ENCODE results near the gene NLN.
"Not testable (repeated sequence)": the region's sequence is repeated elsewhere in the genome, so short reads cannot be mapped to it uniquely, and the experiment has no call there.

The NLN gene

GRCh38 chr5:65835191-65835590, 113.2 kb downstream of the NLN start:
- DNase-seq: no peak

GRCh38 chr5:65837139-65837538, 115.1 kb downstream of the NLN start:
- no peak for DNase-seq

GRCh38 chr5:65839170-65839569, 117.2 kb downstream of the NLN start:
- not testable (repeated sequence) for DNase-seq

- DNase-seq: no peak
Measured at GRCh38 chr5:65840071-65840470, 118.1 kb downstream of the NLN start.

GRCh38 chr5:65844763-65845162, 122.8 kb downstream of the NLN start:
- not testable (repeated sequence) for DNase-seq

GRCh38 chr5:65846101-65846500, 124.1 kb downstream of the NLN start:
- DNase-seq: no peak

- not testable (repeated sequence) for DNase-seq
Measured at GRCh38 chr5:65847019-65847418, 125.0 kb downstream of the NLN start.

- not testable (repeated sequence) for DNase-seq
Measured at GRCh38 chr5:65849918-65850317, 127.9 kb downstream of the NLN start.

- no peak for DNase-seq
Measured at GRCh38 chr5:65854925-65855324, 132.9 kb downstream of the NLN start.

GRCh38 chr5:65855766-65856315, 133.8 kb downstream of the NLN start:
- DNase-seq: no peak

GRCh38 chr5:65856520-65856919, 134.5 kb downstream of the NLN start:
- no peak for DNase-seq

- no peak for DNase-seq
Measured at GRCh38 chr5:65858316-65858715, 136.3 kb downstream of the NLN start.

- DNase-seq: peak; percentile 24
Measured at GRCh38 chr5:65861830-65862241, 139.8 kb downstream of the NLN start.

- no peak for DNase-seq
Measured at GRCh38 chr5:65862384-65862783, 140.4 kb downstream of the NLN start.

- no peak for DNase-seq
Measured at GRCh38 chr5:65863747-65864146, 141.7 kb downstream of the NLN start.

- DNase-seq: no peak
Measured at GRCh38 chr5:65866837-65867521, 145.0 kb downstream of the NLN start.

GRCh38 chr5:65867542-65868195, 145.7 kb downstream of the NLN start:
- no peak for DNase-seq

- DNase-seq: no peak
Measured at GRCh38 chr5:65868509-65868908, 146.5 kb downstream of the NLN start.

- DNase-seq: no peak
Measured at GRCh38 chr5:65871182-65871581, 149.2 kb downstream of the NLN start.

- not testable (repeated sequence) for DNase-seq
Measured at GRCh38 chr5:65871776-65872175, 149.8 kb downstream of the NLN start.

GRCh38 chr5:65873181-65873750, 151.3 kb downstream of the NLN start:
- DNase-seq: no peak

GRCh38 chr5:65874241-65874640, 152.2 kb downstream of the NLN start:
- DNase-seq: no peak

GRCh38 chr5:65876496-65876895, 154.5 kb downstream of the NLN start:
- no peak for DNase-seq

GRCh38 chr5:65876970-65877369, 155.0 kb downstream of the NLN start:
- DNase-seq: no peak
